HepG2 (cell line): ENCODE results near the gene TFAP2E. TPM values are rescaled to one million over a fixed set of nuclear protein-coding genes. Genes with fewer than 3 reads are reported as not detected.

ENCODE experiments used
- ASH2L ChIP-seq: fragments of 300-600, 200-600 bp; sonication (generic); IDR thresholded peaks from 2 replicates; pipeline ENCODE4 v1.7.0; 2017; ENCODE audit warnings: low read depth, mild to moderate bottlenecking, moderate library complexity, mixed read lengths, low read length; ENCODE audit not compliant: insufficient read length
- CBFB ChIP-seq: sonication (generic); formaldehyde crosslinking; IDR thresholded peaks from 2 replicates; pipeline ENCODE4 v1.4.0; 2020; ENCODE audit warnings: missing genetic modification reagents
- LCORL ChIP-seq, 2 experiments: fragments of 450-650 bp in 1 of 2; sonication (generic) in 1 of 2; formaldehyde crosslinking in 1 of 2; IDR thresholded peaks; 2 replicates each; pipeline versions ENCODE4 v1.5.0 to v1.6.1; 2017 to 2020; ENCODE audit warnings: antibody characterized with exemption in 1 of 2, missing genetic modification reagents in 1 of 2
- MEIS1 ChIP-seq: sonication (generic); formaldehyde crosslinking; IDR thresholded peaks from 2 replicates; pipeline ENCODE4 v1.9.0; 2021; ENCODE audit warnings: mild to moderate bottlenecking, missing genetic modification reagents, moderate library complexity, borderline replicate concordance
- MTA1 ChIP-seq: sonication (generic); formaldehyde crosslinking; IDR thresholded peaks from 2 replicates; pipeline ENCODE4 v1.4.0; 2020; ENCODE audit warnings: missing genetic modification reagents, mild to moderate bottlenecking, borderline replicate concordance
- NFKB2 ChIP-seq: sonication (generic); formaldehyde crosslinking; IDR thresholded peaks from 2 replicates; pipeline ENCODE4 v1.4.0; 2020; ENCODE audit warnings: missing genetic modification reagents, borderline replicate concordance
- NR1H2 ChIP-seq: sonication (generic); formaldehyde crosslinking; IDR thresholded peaks from 2 replicates; pipeline ENCODE4 v1.8.1; 2022; ENCODE audit warnings: low read depth, missing genetic modification reagents, borderline replicate concordance
- NR2C2 ChIP-seq: sonication (generic); formaldehyde crosslinking; IDR thresholded peaks from 2 replicates; pipeline ENCODE4 v1.4.0; 2020; ENCODE audit warnings: missing genetic modification reagents, mild to moderate bottlenecking, moderate library complexity, borderline replicate concordance
- PLRG1 ChIP-seq: fragments of 450-650 bp; conservative IDR thresholded peaks from 2 replicates; pipeline ENCODE4 v1.6.1; 2016
- RORA ChIP-seq: sonication (generic); formaldehyde crosslinking; IDR thresholded peaks from 2 replicates; pipeline ENCODE4 v1.5.0; 2020; ENCODE audit warnings: mild to moderate bottlenecking, missing genetic modification reagents, moderate library complexity
- TCF7 ChIP-seq: sonication (generic); IDR thresholded peaks from 2 replicates; pipeline ENCODE4 v1.6.1; 2016; ENCODE audit warnings: antibody characterized with exemption, low read depth
- ZFP41 ChIP-seq: sonication (generic); formaldehyde crosslinking; IDR thresholded peaks from 2 replicates; pipeline ENCODE4 v1.4.0; 2020; ENCODE audit warnings: mild to moderate bottlenecking, missing genetic modification reagents, borderline replicate concordance
- ZMYM4 ChIP-seq: sonication (generic); formaldehyde crosslinking; IDR thresholded peaks from 2 replicates; pipeline ENCODE4 v1.8.1; 2023; ENCODE audit warnings: mild to moderate bottlenecking, missing genetic modification reagents
- ZNF34 ChIP-seq: sonication (generic); formaldehyde crosslinking; IDR thresholded peaks from 2 replicates; pipeline ENCODE4 v1.4.0; 2020; ENCODE audit warnings: mild to moderate bottlenecking, missing genetic modification reagents, borderline replicate concordance
- ZNF703 ChIP-seq: sonication (generic); formaldehyde crosslinking; IDR thresholded peaks from 2 replicates; pipeline ENCODE4 v1.5.1; 2020; ENCODE audit warnings: missing genetic modification reagents, mild to moderate bottlenecking, moderate library complexity, borderline replicate concordance
- polyA plus RNA-seq, 8 experiments: library from polyadenylated mRNA; depleted of rRNA in 3 of 8; stranded (reverse) in 7 of 8; unstranded in 1 of 8; fragments of >200 nt; fragmentation: Illumina TruSeq in 4 of 8; extraction: Trizol in 4 of 8; gene quantifications; 2 replicates each; pipeline versions ENCODE4 v1.2.1 to v1.2.3, GENCODE V29; 2011 to 2016; ENCODE audit warnings: low read depth in 4 of 8, missing spikeins in 1 of 8, mixed read lengths in 1 of 8; ENCODE audit not compliant: insufficient read depth in 1 of 8
- total RNA-seq, 5 experiments: library from RNA; depleted of rRNA; stranded (reverse); fragments of >200 nt; fragmentation: Illumina TruSeq; extraction: Trizol; gene quantifications; 2 replicates each; pipeline ENCODE4 v1.2.3, GENCODE V29; 2016; ENCODE audit warnings: low read depth in 1 of 5
- TF ChIP-seq, protein P1 (sequence below): sonication (generic); formaldehyde crosslinking; IDR thresholded peaks from 2 replicates; pipeline ENCODE4 v1.4.0; 2020; ENCODE audit warnings: mild to moderate bottlenecking, missing genetic modification reagents, borderline replicate concordance
- TF ChIP-seq, protein P2 (sequence below): sonication (generic); formaldehyde crosslinking; IDR thresholded peaks from 2 replicates; pipeline ENCODE4 v1.4.0; 2020; ENCODE audit warnings: missing genetic modification reagents
- TF ChIP-seq, protein P3 (sequence below), 2 experiments: sonication (generic) in 1 of 2; formaldehyde crosslinking in 1 of 2; IDR thresholded peaks; 2 replicates each; pipeline versions ENCODE4 v1.4.0 to v1.6.1; 2016 to 2020; ENCODE audit warnings: borderline replicate concordance in 1 of 2, low read depth in 1 of 2, mild to moderate bottlenecking in 1 of 2, missing genetic modification reagents in 1 of 2

The TFAP2E gene
- total and polyA plus RNA-seq, 2 of the 13 experiments (the other 11 are each of a cell fraction or from before 2014, with no cell fraction given): 0.31 to 0.41 TPM

GRCh38 chr1:35575416-35575958, 2.4 kb downstream of the TFAP2E start (continued):
- no peak for TF ChIP-seq NR2C2 (CRISPR knock-in tag)
- TF ChIP-seq NR1H2 (CRISPR knock-in tag): no peak
- TF ChIP-seq, protein P1, sequence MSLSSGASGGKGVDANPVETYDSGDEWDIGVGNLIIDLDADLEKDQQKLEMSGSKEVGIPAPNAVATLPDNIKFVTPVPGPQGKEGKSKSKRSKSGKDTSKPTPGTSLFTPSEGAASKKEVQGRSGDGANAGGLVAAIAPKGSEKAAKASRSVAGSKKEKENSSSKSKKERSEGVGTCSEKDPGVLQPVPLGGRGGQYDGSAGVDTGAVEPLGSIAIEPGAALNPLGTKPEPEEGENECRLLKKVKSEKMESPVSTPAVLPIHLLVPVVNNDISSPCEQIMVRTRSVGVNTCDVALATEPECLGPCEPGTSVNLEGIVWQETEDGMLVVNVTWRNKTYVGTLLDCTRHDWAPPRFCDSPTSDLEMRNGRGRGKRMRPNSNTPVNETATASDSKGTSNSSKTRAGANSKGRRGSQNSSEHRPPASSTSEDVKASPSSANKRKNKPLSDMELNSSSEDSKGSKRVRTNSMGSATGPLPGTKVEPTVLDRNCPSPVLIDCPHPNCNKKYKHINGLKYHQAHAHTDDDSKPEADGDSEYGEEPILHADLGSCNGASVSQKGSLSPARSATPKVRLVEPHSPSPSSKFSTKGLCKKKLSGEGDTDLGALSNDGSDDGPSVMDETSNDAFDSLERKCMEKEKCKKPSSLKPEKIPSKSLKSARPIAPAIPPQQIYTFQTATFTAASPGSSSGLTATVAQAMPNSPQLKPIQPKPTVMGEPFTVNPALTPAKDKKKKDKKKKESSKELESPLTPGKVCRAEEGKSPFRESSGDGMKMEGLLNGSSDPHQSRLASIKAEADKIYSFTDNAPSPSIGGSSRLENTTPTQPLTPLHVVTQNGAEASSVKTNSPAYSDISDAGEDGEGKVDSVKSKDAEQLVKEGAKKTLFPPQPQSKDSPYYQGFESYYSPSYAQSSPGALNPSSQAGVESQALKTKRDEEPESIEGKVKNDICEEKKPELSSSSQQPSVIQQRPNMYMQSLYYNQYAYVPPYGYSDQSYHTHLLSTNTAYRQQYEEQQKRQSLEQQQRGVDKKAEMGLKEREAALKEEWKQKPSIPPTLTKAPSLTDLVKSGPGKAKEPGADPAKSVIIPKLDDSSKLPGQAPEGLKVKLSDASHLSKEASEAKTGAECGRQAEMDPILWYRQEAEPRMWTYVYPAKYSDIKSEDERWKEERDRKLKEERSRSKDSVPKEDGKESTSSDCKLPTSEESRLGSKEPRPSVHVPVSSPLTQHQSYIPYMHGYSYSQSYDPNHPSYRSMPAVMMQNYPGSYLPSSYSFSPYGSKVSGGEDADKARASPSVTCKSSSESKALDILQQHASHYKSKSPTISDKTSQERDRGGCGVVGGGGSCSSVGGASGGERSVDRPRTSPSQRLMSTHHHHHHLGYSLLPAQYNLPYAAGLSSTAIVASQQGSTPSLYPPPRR (CRISPR knock-in tag): no peak
- TF ChIP-seq RORA (CRISPR knock-in tag): no peak
- no peak for TF ChIP-seq CBFB (CRISPR knock-in tag)
- TF ChIP-seq ZMYM4 (CRISPR knock-in tag): 0 out of 2 replicates have a peak, but pooled peaks have one; percentile 20
- no peak for TF ChIP-seq MTA1 (CRISPR knock-in tag)
- no peak for TF ChIP-seq ZNF703 (CRISPR knock-in tag)
- no peak for TF ChIP-seq TCF7
- peak; percentile 60; the same call in 1 of the 2 replicates for TF ChIP-seq LCORL (IDR thresholded peaks at IDR 0.05)
- TF ChIP-seq LCORL (CRISPR knock-in tag; IDR thresholded peaks at IDR 0.05): peak; percentile 69; the same call in 1 of the 2 replicates
- TF ChIP-seq, protein P2, sequence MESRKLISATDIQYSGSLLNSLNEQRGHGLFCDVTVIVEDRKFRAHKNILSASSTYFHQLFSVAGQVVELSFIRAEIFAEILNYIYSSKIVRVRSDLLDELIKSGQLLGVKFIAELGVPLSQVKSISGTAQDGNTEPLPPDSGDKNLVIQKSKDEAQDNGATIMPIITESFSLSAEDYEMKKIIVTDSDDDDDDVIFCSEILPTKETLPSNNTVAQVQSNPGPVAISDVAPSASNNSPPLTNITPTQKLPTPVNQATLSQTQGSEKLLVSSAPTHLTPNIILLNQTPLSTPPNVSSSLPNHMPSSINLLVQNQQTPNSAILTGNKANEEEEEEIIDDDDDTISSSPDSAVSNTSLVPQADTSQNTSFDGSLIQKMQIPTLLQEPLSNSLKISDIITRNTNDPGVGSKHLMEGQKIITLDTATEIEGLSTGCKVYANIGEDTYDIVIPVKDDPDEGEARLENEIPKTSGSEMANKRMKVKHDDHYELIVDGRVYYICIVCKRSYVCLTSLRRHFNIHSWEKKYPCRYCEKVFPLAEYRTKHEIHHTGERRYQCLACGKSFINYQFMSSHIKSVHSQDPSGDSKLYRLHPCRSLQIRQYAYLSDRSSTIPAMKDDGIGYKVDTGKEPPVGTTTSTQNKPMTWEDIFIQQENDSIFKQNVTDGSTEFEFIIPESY: no peak
- TF ChIP-seq PLRG1: no peak
- peak; percentile 24 for TF ChIP-seq ASH2L
- no peak for TF ChIP-seq MEIS1 (CRISPR knock-in tag)
- TF ChIP-seq ZFP41: no peak
- TF ChIP-seq ZNF34 (CRISPR knock-in tag): no peak
- TF ChIP-seq NFKB2 (CRISPR knock-in tag): no peak
- TF ChIP-seq, protein P3, sequence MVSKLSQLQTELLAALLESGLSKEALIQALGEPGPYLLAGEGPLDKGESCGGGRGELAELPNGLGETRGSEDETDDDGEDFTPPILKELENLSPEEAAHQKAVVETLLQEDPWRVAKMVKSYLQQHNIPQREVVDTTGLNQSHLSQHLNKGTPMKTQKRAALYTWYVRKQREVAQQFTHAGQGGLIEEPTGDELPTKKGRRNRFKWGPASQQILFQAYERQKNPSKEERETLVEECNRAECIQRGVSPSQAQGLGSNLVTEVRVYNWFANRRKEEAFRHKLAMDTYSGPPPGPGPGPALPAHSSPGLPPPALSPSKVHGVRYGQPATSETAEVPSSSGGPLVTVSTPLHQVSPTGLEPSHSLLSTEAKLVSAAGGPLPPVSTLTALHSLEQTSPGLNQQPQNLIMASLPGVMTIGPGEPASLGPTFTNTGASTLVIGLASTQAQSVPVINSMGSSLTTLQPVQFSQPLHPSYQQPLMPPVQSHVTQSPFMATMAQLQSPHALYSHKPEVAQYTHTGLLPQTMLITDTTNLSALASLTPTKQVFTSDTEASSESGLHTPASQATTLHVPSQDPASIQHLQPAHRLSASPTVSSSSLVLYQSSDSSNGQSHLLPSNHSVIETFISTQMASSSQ (IDR thresholded peaks at IDR 0.05; ENCODE audit: low read depth): no peak
- TF ChIP-seq, protein P3 (CRISPR knock-in tag; IDR thresholded peaks at IDR 0.05; ENCODE audit: borderline replicate concordance): no peak
